HG03520 (cell line): ENCODE data around the gene FOCAD.

Experiments used
- ATAC-seq: cut with Tn5 transposase; IDR thresholded peaks from one replicate; pipeline ENCODE4 v1.9.1; 2021; ENCODE audit warnings: mild to moderate bottlenecking, moderate library complexity; ENCODE audit not compliant: unreplicated experiment

Gene FOCAD

GRCh38 chr9:20786807-20787206, 102.7 kb downstream of the FOCAD start:
- no peak for ATAC-seq

- ATAC-seq: no peak
Observed at GRCh38 chr9:20788526-20789451, 104.7 kb downstream of the FOCAD start.

- ATAC-seq: no peak
Observed at GRCh38 chr9:20790721-20791120, 106.7 kb downstream of the FOCAD start.

GRCh38 chr9:20791682-20792081, 107.6 kb downstream of the FOCAD start:
- no peak for ATAC-seq

GRCh38 chr9:20804489-20805250, 120.6 kb downstream of the FOCAD start:
- no peak for ATAC-seq

- no peak for ATAC-seq
Observed at GRCh38 chr9:20805766-20806165, 121.7 kb downstream of the FOCAD start.

- no peak for ATAC-seq
Observed at GRCh38 chr9:20808002-20808401, 123.9 kb downstream of the FOCAD start.

- ATAC-seq: no peak
Observed at GRCh38 chr9:20811872-20812271, 127.8 kb downstream of the FOCAD start.

GRCh38 chr9:20815923-20816703, 132.1 kb downstream of the FOCAD start:
- ATAC-seq: no peak

- no peak for ATAC-seq
Observed at GRCh38 chr9:20823051-20823450, 139.0 kb downstream of the FOCAD start.

GRCh38 chr9:20831028-20831427, 147.0 kb downstream of the FOCAD start:
- no peak for ATAC-seq

- ATAC-seq: no peak
Observed at GRCh38 chr9:20832775-20833174, 148.7 kb downstream of the FOCAD start.

- no peak for ATAC-seq
Observed at GRCh38 chr9:20835377-20836286, 151.6 kb downstream of the FOCAD start.

GRCh38 chr9:20837166-20837565, 153.1 kb downstream of the FOCAD start:
- ATAC-seq: no peak

GRCh38 chr9:20838218-20838617, 154.2 kb downstream of the FOCAD start:
- ATAC-seq: no peak

- ATAC-seq: no peak
Observed at GRCh38 chr9:20844916-20845315, 160.9 kb downstream of the FOCAD start.

- ATAC-seq: no peak
Observed at GRCh38 chr9:20848490-20848889, 164.4 kb downstream of the FOCAD start.

GRCh38 chr9:20853866-20854265, 169.8 kb downstream of the FOCAD start:
- ATAC-seq: no peak

GRCh38 chr9:20854444-20854843, 170.4 kb downstream of the FOCAD start:
- ATAC-seq: no peak

- ATAC-seq: no peak
Observed at GRCh38 chr9:20863945-20864344, 179.9 kb downstream of the FOCAD start.
